ENCODE data around the gene RAB26.

DNA sequence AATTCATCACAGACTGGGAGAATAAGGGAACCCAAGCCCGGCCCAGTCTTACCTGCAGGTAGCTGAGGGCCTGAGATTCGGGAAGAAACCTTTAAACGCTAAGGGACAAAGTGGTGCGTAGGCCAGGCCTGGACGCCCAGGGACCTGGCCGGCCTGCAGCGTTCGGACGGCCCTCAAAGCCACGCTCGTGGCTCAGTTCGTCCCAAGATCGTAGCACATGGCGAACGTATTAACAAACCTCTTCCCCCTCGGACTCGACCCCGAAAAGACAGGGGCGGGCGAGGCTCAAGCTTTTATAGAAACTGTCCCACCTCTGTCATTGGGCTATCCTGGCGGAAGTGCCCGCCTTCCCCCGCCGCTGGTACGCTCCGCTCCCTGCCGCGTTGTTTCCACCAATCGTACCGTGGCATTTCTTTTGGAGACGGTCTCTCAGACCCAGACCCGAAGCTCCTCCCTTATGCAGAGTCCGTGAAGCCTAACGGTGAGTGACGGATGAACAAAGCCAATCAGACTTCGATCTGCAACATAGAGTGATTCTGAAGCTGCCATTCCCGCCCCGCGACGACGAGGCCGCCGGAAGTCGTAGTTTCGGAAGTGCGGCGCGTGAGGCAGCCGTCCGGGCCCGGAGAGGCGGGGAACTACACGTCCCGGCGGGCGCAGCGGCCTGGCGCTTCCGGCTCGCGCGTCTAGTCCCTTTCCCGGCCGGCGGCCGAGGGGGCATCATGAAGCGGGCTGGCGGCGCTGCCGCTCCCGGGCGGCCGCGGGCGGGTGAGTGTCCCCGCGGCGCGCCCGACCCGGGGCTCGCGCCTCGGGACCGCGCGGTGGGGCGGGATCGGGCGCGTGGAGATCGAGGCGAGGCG, 6.9 kb downstream of the RAB26 start, which contains the start of gene TRAF7:
- peak; percentile 100 for TF ChIP-seq POLR2A (IDR thresholded peaks at IDR 0.05; ENCODE audit: low read depth)
- no peak for TF ChIP-seq CTCF (IDR thresholded peaks at IDR 0.05)
